Mesenchymal stem cell (in vitro differentiated cells and primary cell): Measurements from ENCODE around the gene CKMT2.

Experiments used
- DNase-seq: peaks from one replicate; pipeline ENCODE4 v3.0.0-alpha.2; 2013
- H2AFZ ChIP-seq: one replicate; pipeline ENCODE4 v1.6.1; 2013; ENCODE audit warnings: low read depth, mild to moderate bottlenecking, control low read depth, inconsistent platforms, low read length, moderate library complexity
- H2AK5ac ChIP-seq: 2 replicates; pipeline ENCODE4 v1.6.1; 2013; ENCODE audit warnings: low read length, moderate library complexity, mild to moderate bottlenecking, inconsistent platforms; ENCODE audit not compliant: severe bottlenecking
- H2BK120ac ChIP-seq: one replicate; pipeline ENCODE4 v1.6.1; 2013; ENCODE audit warnings: low read depth, mild to moderate bottlenecking, inconsistent platforms, low read length, moderate library complexity
- H2BK12ac ChIP-seq, 2 experiments: one replicate each; pipeline ENCODE4 v1.6.1; 2013; ENCODE audit warnings: inconsistent platforms in 2 of 2, low read length in 2 of 2, mild to moderate bottlenecking in 2 of 2, moderate library complexity in 2 of 2, control low read depth in 1 of 2
- H2BK15ac ChIP-seq: one replicate; pipeline ENCODE4 v1.6.1; 2013; ENCODE audit warnings: mild to moderate bottlenecking, low read depth, inconsistent platforms; ENCODE audit not compliant: poor library complexity, severe bottlenecking
- H2BK5ac ChIP-seq: 2 replicates; pipeline ENCODE4 v1.6.1; 2013; ENCODE audit warnings: low read depth, mild to moderate bottlenecking, low read length, control low read depth, inconsistent platforms; ENCODE audit not compliant: poor library complexity, severe bottlenecking
- H3K14ac ChIP-seq, 2 experiments: one replicate each; pipeline ENCODE4 v1.6.1; 2013; ENCODE audit warnings: inconsistent platforms in 2 of 2, low read length in 2 of 2, control low read depth in 1 of 2, mild to moderate bottlenecking in 1 of 2, moderate library complexity in 1 of 2
- H3K18ac ChIP-seq, 2 experiments: one replicate each; pipeline ENCODE4 v1.6.1; 2013; ENCODE audit warnings: inconsistent platforms in 2 of 2, low read length in 2 of 2, control low read depth in 1 of 2, low read depth in 1 of 2, mild to moderate bottlenecking in 1 of 2
- H3K23ac ChIP-seq, 2 experiments: one replicate each; pipeline ENCODE4 v1.6.1; 2013; ENCODE audit warnings: inconsistent platforms in 2 of 2, low read length in 2 of 2, mild to moderate bottlenecking in 2 of 2, moderate library complexity in 2 of 2, control low read depth in 1 of 2
- H3K27ac ChIP-seq: 2 replicates; pipeline ENCODE4 v1.5.1; 2013; ENCODE audit warnings: mild to moderate bottlenecking, moderate library complexity, low read length, control low read depth, inconsistent platforms; ENCODE audit not compliant: poor library complexity, severe bottlenecking
- H3K27me3 ChIP-seq, 2 experiments: 2 replicates each; pipeline versions ENCODE4 v1.6.1 to v1.7.0; 2013; ENCODE audit warnings: low read length in 2 of 2, mild to moderate bottlenecking in 2 of 2, moderate library complexity in 2 of 2, control low read depth in 1 of 2, inconsistent platforms in 1 of 2; ENCODE audit not compliant: control insufficient read depth in 1 of 2, insufficient read depth in 1 of 2
- H3K36me3 ChIP-seq, 2 experiments: 2 replicates each; pipeline versions ENCODE4 v1.6.1 to v1.7.0; 2013; ENCODE audit warnings: low read length in 2 of 2, control low read depth in 1 of 2, inconsistent platforms in 1 of 2, low read depth in 1 of 2, mild to moderate bottlenecking in 1 of 2; ENCODE audit not compliant: insufficient read depth in 2 of 2, control insufficient read depth in 1 of 2
- H3K4ac ChIP-seq, 2 experiments: one replicate each; pipeline ENCODE4 v1.6.1; 2013; ENCODE audit warnings: inconsistent platforms in 2 of 2, low read length in 2 of 2, mild to moderate bottlenecking in 2 of 2, moderate library complexity in 2 of 2, control low read depth in 1 of 2, low read depth in 1 of 2
- H3K4me1 ChIP-seq: 2 replicates; pipeline ENCODE4 v1.6.1; 2013; ENCODE audit warnings: low read depth, low read length, control low read depth; ENCODE audit not compliant: control insufficient read depth, insufficient read depth
- H3K4me2 ChIP-seq: 2 replicates; pipeline ENCODE4 v1.6.1; 2013; ENCODE audit warnings: low read length, mild to moderate bottlenecking, inconsistent platforms; ENCODE audit not compliant: poor library complexity, severe bottlenecking
- H3K4me3 ChIP-seq, 2 experiments: 2 replicates each; pipeline versions ENCODE4 v1.5.1 to v1.7.0; 2013; ENCODE audit warnings: low read length in 2 of 2, mild to moderate bottlenecking in 2 of 2, control low read depth in 1 of 2, low read depth in 1 of 2; ENCODE audit not compliant: insufficient read depth in 1 of 2
- H3K79me1 ChIP-seq: replicated peaks from 2 replicates; pipeline ENCODE4 v1.6.1; 2013; ENCODE audit warnings: mild to moderate bottlenecking, control low read depth, low read length, inconsistent platforms; ENCODE audit not compliant: poor library complexity, severe bottlenecking
- H3K9ac ChIP-seq: 2 replicates; pipeline ENCODE4 v1.7.0; 2013; ENCODE audit warnings: mild to moderate bottlenecking, low read length, moderate library complexity
- H3K9me3 ChIP-seq: 2 replicates; pipeline ENCODE4 v1.7.0; 2013; ENCODE audit warnings: mild to moderate bottlenecking, low read length; ENCODE audit not compliant: control insufficient read depth
- H4K8ac ChIP-seq: one replicate; pipeline ENCODE4 v1.6.1; 2013; ENCODE audit warnings: inconsistent platforms, mild to moderate bottlenecking, low read length, moderate library complexity
- H4K91ac ChIP-seq: one replicate; pipeline ENCODE4 v1.6.1; 2013; ENCODE audit warnings: mild to moderate bottlenecking, low read length, inconsistent platforms
- WGBS: methylation state at CpG from one replicate; pipeline ENCODE4 v1.1.7; 2013; ENCODE audit warnings: mixed read lengths; 5-methylcytosine and 5-hydroxymethylcytosine counted together

The CKMT2 gene

DNA sequence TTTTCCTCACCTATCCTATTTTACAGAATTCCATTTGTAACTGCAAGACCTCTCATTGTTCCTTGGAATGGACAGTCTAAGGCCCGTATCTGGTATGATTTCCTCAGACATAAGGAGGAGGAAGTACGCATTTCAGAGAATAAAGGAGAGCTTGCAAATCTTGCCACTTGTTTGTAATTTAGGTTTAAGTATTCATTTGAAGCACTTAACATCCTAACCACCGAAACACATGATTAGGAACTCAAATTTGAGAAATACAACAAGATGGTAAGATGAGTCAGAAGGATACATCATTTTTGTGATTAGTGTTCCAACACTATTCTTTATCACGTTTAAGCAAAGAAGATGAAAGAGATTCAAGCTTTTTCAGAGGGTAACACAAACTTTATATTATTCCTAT, 64.4 kb downstream of the CKMT2 start:
- Histone ChIP-seq H4K8ac (no peak overlapping the region), H3K4me2 (no peak overlapping the region)

DNA sequence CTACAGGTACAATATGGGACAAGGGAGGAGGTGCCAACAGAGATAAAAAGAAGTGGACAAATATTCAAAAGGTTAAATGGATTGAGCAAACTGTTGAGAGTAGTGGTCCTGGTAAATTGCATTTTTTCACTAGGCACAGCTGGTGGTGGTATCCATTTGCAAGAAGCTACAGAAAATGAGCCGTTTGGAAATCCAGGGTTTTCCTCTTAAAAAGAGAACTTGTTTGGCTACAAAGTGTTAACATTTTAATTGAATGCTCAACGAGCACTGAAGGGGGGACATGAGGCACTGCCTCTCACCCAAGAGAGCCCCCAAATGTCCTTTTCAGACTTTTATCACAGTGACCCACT, 67.8 kb downstream of the CKMT2 start:
- peak overlapping the region; percentile 58 for H3K4me2 ChIP-seq
- no peak overlapping the region for H2BK12ac ChIP-seq
- H4K8ac ChIP-seq: no peak overlapping the region
- H3K9ac ChIP-seq: peak overlapping the region; percentile 98
- H2AFZ ChIP-seq: peak overlapping the region; percentile 80
- no peak overlapping the region for H3K23ac ChIP-seq
- peaks cover 25% of the 10 kb centered on the region for H3K79me1 ChIP-seq
- no peaks in the 10 kb centered on the region for H3K27me3 ChIP-seq
- no peak overlapping the region for H4K91ac ChIP-seq
- no peak for DNase-seq
- no peaks in the 10 kb centered on the region for H3K9me3 ChIP-seq
- no peak overlapping the region for H3K14ac ChIP-seq
- no peak overlapping the region for H2BK120ac ChIP-seq
- no peak overlapping the region for H3K4ac ChIP-seq
- peak overlapping the region; percentile 91 to 97 for H3K4me3 ChIP-seq
- no peak overlapping the region for H2AK5ac ChIP-seq
- H3K4me1 ChIP-seq: peaks cover 9% of the 10 kb centered on the region
- peaks cover 5 to 14% of the 10 kb centered on the region in 2 experiments for H3K36me3 ChIP-seq
- H3K18ac ChIP-seq: peak overlapping the region in 1 of 2 experiments; percentile 59
- H3K27ac ChIP-seq: peak overlapping the region; percentile 71
- WGBS: 0% methylated on average over 2 of the region's 2 CpGs
- no peak overlapping the region for H2BK5ac ChIP-seq
- no peak overlapping the region for H2BK15ac ChIP-seq

More for the DNA sequence above, 64.4 kb downstream of the CKMT2 start:
- peak overlapping the region; percentile 98 for H3K9ac ChIP-seq
- no peak overlapping the region for H3K27ac ChIP-seq
- peaks cover 0 to 3% of the 10 kb centered on the region in 2 experiments for H3K36me3 ChIP-seq
- no peaks in the 10 kb centered on the region for H3K27me3 ChIP-seq
- no peak overlapping the region for H2BK12ac ChIP-seq
- peaks cover 7% of the 10 kb centered on the region for H3K9me3 ChIP-seq
- no peak overlapping the region for H3K4me3 ChIP-seq
- 100% methylated on average over 1 of the region's 4 CpGs for WGBS
- H3K23ac ChIP-seq: no peak overlapping the region
- H3K4me1 ChIP-seq: peaks cover 6% of the 10 kb centered on the region
- no peak overlapping the region for H3K18ac ChIP-seq
- H2BK5ac ChIP-seq: no peak overlapping the region
- no peak overlapping the region for H2BK15ac ChIP-seq
- H3K4ac ChIP-seq: no peak overlapping the region
- no peak overlapping the region for H4K91ac ChIP-seq
- H2AFZ ChIP-seq: no peak overlapping the region
- no peak overlapping the region for H2AK5ac ChIP-seq
- no peak for DNase-seq
- no peak overlapping the region for H2BK120ac ChIP-seq
- no peak overlapping the region for H3K14ac ChIP-seq
- H3K79me1 ChIP-seq: peaks cover 25% of the 10 kb centered on the region

DNA sequence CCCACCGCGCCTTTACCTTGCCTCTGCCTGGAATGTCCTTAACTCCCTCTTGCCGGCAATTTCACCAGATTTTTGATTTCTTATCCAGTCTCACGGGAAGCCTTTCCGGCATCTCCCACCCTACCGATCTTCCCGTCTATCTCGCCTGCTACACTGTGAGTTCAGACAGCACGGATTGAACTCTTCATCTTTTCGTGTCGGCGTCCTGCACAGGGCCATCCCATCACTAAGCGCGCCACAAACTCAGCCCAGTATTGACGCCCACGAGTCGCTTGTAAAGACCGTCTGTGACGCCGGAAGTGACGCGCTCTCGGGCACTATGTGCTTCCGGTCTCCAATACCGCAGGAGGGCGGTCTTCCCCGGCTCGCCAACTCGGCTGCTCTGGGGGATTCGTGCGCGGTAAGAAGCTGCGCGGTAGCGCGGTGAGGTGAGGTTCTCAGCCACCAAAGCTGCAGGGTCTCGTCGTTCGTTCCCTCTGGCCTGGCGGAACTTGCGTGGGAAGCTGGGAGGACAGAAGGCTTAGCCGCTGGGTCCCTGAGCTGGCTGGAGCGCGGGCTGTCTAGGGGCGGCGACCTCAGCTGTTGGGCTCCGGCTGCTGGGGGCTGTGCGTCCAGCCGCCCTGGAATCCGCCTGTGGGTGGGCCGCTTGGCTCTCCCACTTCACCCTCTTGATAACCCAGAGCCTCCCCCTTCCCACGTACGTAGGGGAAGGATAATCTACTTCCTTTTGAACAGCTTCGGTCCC, 68.3 kb downstream of the CKMT2 start, which contains the start of gene ZCCHC9:
Gene ZCCHC9, plus strand, starts transcription at position 317 of the 745 bp plus-strand sequence. CDS start 3,171 bp downstream, outside the sequence.
- Histone ChIP-seq H4K91ac (peak within 1 kb of the TSS; percentile 67), H3K9me3 (no peaks in the 10 kb centered on the region), H2AK5ac (no peak within 1 kb of the TSS), H3K4ac (peak within 1 kb of the TSS; percentile 93 to 99), H3K27ac (peak within 1 kb of the TSS; percentile 87), H4K8ac (peak within 1 kb of the TSS; percentile 97), H3K79me1 (peaks cover 25% of the 10 kb centered on the region), H2BK5ac (peak within 1 kb of the TSS; percentile 76), H2BK120ac (no peak within 1 kb of the TSS), H3K18ac (peak within 1 kb of the TSS; percentile 62 to 100), H2BK15ac (no peak within 1 kb of the TSS), H2BK12ac (no peak within 1 kb of the TSS), H3K27me3 (no peaks in the 10 kb centered on the region), H3K4me3 (peak within 1 kb of the TSS; percentile 91 to 97), H3K9ac (peak within 1 kb of the TSS; percentile 98), H3K14ac (peak within 1 kb of the TSS in 1 of 2 experiments; percentile 100), H3K36me3 (peaks cover 5 to 18% of the 10 kb centered on the region in 2 experiments), H2AFZ (peak within 1 kb of the TSS; percentile 95), H3K23ac (peak within 1 kb of the TSS in 1 of 2 experiments; percentile 97), H3K4me1 (peaks cover 9% of the 10 kb centered on the region), H3K4me2 (peak within 1 kb of the TSS; percentile 73)
- WGBS: under 1% methylated on average over 53 of the region's 54 CpGs
- DNase-seq: peak; percentile 97

DNA sequence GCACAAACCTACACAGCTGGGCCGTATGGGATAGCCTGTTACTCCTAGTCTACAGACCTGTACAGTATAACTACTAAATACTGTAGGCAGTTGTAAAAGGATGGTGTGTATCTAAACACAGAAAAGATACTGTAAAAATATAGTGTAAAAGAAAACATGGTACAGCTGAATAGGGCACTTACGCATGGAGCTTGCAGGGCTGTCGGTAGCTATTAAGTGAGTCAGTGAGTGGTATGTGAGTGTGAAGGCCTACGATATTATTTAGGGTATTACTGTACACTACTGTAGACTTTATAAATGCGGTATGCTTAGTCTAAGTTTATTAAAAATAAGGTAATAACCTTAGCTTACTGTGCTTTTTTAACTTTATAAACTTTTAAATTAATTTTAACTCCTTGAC, 69.5 kb downstream of the CKMT2 start:
- H3K4me3 ChIP-seq: peak overlapping the region in 1 of 2 experiments; percentile 91
- no peak overlapping the region for H3K14ac ChIP-seq
- H4K91ac ChIP-seq: no peak overlapping the region
- H3K4ac ChIP-seq: no peak overlapping the region
- H2BK5ac ChIP-seq: no peak overlapping the region
- H3K27ac ChIP-seq: no peak overlapping the region
- DNase-seq: peak; percentile 33
- H3K23ac ChIP-seq: no peak overlapping the region
- peaks cover 9% of the 10 kb centered on the region for H3K4me1 ChIP-seq
- H2BK12ac ChIP-seq: no peak overlapping the region
- no peaks in the 10 kb centered on the region for H3K9me3 ChIP-seq
- H3K9ac ChIP-seq: peak overlapping the region; percentile 98
- H2AK5ac ChIP-seq: no peak overlapping the region
- H2BK15ac ChIP-seq: no peak overlapping the region
- H3K4me2 ChIP-seq: peak overlapping the region; percentile 35
- H3K79me1 ChIP-seq: peaks cover 25% of the 10 kb centered on the region
- H3K36me3 ChIP-seq: peaks cover 5 to 19% of the 10 kb centered on the region in 2 experiments
- H3K27me3 ChIP-seq: no peaks in the 10 kb centered on the region
- H4K8ac ChIP-seq: no peak overlapping the region
- no peak overlapping the region for H2BK120ac ChIP-seq
- H3K18ac ChIP-seq: no peak overlapping the region
- WGBS: 94% methylated on average over 2 of the region's 5 CpGs
- no peak overlapping the region for H2AFZ ChIP-seq
